HEK293 (cell line): ENCODE results near the gene MSL3B.

Experiments
- SALL2 ChIP-seq: fragments of 450-650 bp; formaldehyde crosslinking; IDR thresholded peaks from 2 replicates; pipeline ENCODE4 v1.5.0; 2017; ENCODE audit warnings: missing biosample characterization, mild to moderate bottlenecking, missing genetic modification characterization, borderline replicate concordance
- ZFP37 ChIP-seq: fragments of 450-650 bp; formaldehyde crosslinking; IDR thresholded peaks from 2 replicates; pipeline ENCODE4 v1.5.1; 2016; ENCODE audit warnings: missing biosample characterization, missing genetic modification characterization
- ZNF133 ChIP-seq: fragments of 450-650 bp; formaldehyde crosslinking; IDR thresholded peaks from 2 replicates; pipeline ENCODE4 v1.5.1; 2016; ENCODE audit warnings: missing biosample characterization, missing genetic modification characterization
- ZNF184 ChIP-seq: fragments of 450-650 bp; IDR thresholded peaks from 2 replicates; pipeline ENCODE4 v1.5.1; 2018; ENCODE audit warnings: missing biosample characterization, mild to moderate bottlenecking, missing genetic modification characterization
- ZNF37A ChIP-seq: fragments of 450-650 bp; IDR thresholded peaks from 2 replicates; pipeline ENCODE4 v1.5.1; 2018; ENCODE audit warnings: missing biosample characterization, missing genetic modification characterization
- ZNF416 ChIP-seq: fragments of 450-650 bp; formaldehyde crosslinking; IDR thresholded peaks from 2 replicates; pipeline ENCODE4 v1.5.1; 2016; ENCODE audit warnings: missing biosample characterization, missing genetic modification characterization
- ZNF514 ChIP-seq: fragments of 450-650 bp; formaldehyde crosslinking; IDR thresholded peaks from 2 replicates; pipeline ENCODE4 v1.5.1; 2016; ENCODE audit warnings: missing biosample characterization, missing genetic modification characterization
- TF ChIP-seq, protein P1 (sequence below): fragments of 450-650 bp; formaldehyde crosslinking; IDR thresholded peaks from 2 replicates; pipeline ENCODE4 v1.5.1; 2016; ENCODE audit warnings: missing biosample characterization, missing genetic modification characterization

DNA sequence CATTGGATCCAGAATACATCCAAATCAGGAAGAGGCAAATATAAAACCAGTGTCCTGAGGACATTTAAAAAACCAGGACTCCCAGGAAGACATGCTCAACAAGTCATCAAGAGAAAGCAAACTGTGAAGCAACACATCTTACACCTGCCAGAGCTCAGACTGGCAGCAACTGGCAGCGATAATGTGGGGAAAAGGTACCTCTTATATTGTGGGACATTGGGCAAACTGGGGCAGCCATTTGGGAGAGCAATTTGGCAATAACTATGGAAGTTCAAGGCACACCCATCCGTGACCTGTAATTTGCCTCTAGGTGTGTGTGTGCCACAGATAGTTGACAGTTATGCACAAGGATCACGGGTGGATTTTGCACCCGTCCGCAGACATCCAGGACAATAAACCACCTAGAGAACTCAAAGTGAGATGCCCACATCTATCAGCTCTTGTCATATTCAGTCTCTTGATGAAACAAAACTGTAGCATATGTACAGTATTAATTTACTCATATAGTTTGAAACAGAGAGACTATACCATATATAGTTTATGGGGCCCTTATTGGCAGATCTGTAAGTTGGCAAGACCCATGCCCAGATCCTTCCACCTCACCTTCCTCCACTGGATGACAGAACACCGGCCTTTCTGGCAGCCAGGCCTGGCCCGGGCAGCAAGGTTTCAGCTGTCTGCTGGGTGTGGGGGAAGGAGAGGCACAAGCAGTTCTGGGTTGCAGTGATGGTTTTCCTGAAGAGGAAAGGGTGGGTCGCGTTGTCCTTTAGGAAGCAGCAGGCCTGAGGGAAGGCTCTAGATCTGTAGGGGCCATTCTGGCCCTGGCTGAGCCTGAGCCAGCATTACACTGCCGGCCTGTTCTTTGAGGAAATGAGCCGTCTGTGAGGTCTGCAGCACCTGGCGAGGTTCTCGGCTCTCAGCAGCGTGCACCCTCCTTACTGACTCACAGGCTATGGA, 32.7 kb downstream of the MSL3B start:
- TF ChIP-seq ZNF416 (tag by site-specific recombination) = no peak
- TF ChIP-seq, protein P1, sequence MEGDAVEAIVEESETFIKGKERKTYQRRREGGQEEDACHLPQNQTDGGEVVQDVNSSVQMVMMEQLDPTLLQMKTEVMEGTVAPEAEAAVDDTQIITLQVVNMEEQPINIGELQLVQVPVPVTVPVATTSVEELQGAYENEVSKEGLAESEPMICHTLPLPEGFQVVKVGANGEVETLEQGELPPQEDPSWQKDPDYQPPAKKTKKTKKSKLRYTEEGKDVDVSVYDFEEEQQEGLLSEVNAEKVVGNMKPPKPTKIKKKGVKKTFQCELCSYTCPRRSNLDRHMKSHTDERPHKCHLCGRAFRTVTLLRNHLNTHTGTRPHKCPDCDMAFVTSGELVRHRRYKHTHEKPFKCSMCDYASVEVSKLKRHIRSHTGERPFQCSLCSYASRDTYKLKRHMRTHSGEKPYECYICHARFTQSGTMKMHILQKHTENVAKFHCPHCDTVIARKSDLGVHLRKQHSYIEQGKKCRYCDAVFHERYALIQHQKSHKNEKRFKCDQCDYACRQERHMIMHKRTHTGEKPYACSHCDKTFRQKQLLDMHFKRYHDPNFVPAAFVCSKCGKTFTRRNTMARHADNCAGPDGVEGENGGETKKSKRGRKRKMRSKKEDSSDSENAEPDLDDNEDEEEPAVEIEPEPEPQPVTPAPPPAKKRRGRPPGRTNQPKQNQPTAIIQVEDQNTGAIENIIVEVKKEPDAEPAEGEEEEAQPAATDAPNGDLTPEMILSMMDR (tag by site-specific recombination) = no peak
- no peak for TF ChIP-seq ZNF133 (tag by site-specific recombination)
- TF ChIP-seq SALL2 = no peak
- no peak for TF ChIP-seq ZNF184 (tag by site-specific recombination)
- TF ChIP-seq ZNF514 (tag by site-specific recombination) = no peak
- TF ChIP-seq ZNF37A (tag by site-specific recombination) = no peak
- TF ChIP-seq ZFP37 = no peak
